Right lobe of liver (tissue), 4 donors: ENCODE results near the gene SEMA4C.

Experiments
- POLR2A ChIP-seq: fragments of 450-650 bp; IDR thresholded peaks from one replicate; pipeline ENCODE4 v1.6.1; 2017; ENCODE audit warnings: antibody characterized with exemption, mild to moderate bottlenecking
- TF ChIP-seq, protein P1 (sequence below), 4 donors: fragments of 200-600 bp in 3 of 4; fragments of 450-650 bp in 1 of 4; IDR thresholded peaks; one replicate each; pipeline versions ENCODE4 v1.5.1 to v1.8.0; 2016 to 2022; ENCODE audit warnings: antibody characterized with exemption in 4 of 4, mild to moderate bottlenecking in 2 of 4
- donor health status: DM: no; HTN: no; CAD: no.
- donor health status: DM: no; HTN: no; CAD: no.
- donor health status: DM: no; HTN: yes; CAD: no.

DNA sequence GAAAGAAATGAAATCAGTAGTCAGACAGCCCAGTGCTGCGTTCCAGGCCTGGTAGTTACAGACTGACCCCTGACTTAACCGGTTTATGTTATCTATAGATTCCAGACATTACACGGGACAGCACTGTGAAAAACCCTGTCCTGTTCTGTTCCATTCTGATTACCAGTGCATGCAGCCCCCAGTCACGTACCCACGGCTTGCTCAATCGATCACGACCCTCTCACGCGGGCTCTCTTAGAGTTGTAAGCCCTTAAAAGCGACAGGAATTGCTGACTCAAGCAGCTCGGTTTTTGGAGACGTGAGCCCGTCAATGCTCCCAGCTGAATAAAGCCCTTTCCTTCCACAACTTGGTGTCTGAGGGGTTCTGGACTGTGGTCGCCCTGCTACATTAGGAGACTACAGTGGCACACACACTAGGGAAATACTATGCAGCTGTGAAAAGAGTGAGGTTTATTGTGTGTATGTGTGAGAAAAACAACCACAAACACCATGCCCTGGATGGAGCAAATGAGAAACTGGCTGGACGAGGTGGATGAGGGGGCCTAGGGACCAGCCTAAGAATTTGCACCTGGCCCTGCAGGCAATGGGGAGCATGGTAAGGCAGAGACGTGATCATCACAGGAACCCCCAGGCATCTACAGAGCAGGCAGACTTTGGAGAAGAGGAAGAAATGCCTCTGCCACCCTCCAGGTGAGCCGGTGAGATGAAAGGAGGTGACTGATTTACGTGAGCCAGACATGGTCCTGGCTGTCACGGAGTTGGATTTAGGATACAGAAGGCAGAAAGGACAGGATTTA lies 49.1 kb upstream of the SEMA4C start:
- TF ChIP-seq, protein P1, sequence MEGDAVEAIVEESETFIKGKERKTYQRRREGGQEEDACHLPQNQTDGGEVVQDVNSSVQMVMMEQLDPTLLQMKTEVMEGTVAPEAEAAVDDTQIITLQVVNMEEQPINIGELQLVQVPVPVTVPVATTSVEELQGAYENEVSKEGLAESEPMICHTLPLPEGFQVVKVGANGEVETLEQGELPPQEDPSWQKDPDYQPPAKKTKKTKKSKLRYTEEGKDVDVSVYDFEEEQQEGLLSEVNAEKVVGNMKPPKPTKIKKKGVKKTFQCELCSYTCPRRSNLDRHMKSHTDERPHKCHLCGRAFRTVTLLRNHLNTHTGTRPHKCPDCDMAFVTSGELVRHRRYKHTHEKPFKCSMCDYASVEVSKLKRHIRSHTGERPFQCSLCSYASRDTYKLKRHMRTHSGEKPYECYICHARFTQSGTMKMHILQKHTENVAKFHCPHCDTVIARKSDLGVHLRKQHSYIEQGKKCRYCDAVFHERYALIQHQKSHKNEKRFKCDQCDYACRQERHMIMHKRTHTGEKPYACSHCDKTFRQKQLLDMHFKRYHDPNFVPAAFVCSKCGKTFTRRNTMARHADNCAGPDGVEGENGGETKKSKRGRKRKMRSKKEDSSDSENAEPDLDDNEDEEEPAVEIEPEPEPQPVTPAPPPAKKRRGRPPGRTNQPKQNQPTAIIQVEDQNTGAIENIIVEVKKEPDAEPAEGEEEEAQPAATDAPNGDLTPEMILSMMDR (IDR thresholded peaks at IDR 0.05), result no peak
- no peak for TF ChIP-seq POLR2A
